HG02973 (cell line): ENCODE data around the gene SYNPO.

Source experiments
- ATAC-seq: cut with Tn5 transposase; IDR thresholded peaks from one replicate; pipeline ENCODE4 v1.9.1; 2021; ENCODE audit warnings: moderate library complexity; ENCODE audit not compliant: unreplicated experiment

The SYNPO gene

GRCh38 chr5:150640311-150641005 lies at the start of gene SYNPO:
Gene SYNPO (plus strand): TSS chr5:150640660. CDS start chr5:150648276, 7,616 bp downstream.
- ATAC-seq, result no peak

GRCh38 chr5:150590979-150591695 lies 49.3 kb upstream of the SYNPO start:
- no peak for ATAC-seq

- ATAC-seq, result no peak
Observed at GRCh38 chr5:150593593-150593992, 46.9 kb upstream of the SYNPO start.

- no peak for ATAC-seq
Observed at GRCh38 chr5:150593996-150594395, 46.5 kb upstream of the SYNPO start.

- ATAC-seq, result no peak
Observed at GRCh38 chr5:150595466-150596031, 44.9 kb upstream of the SYNPO start.

- ATAC-seq, result no peak
Observed at GRCh38 chr5:150596313-150596712, 44.1 kb upstream of the SYNPO start.

- no peak for ATAC-seq
Observed at GRCh38 chr5:150596826-150597225, 43.6 kb upstream of the SYNPO start.

- no peak for ATAC-seq
Observed at GRCh38 chr5:150598006-150598405, 42.5 kb upstream of the SYNPO start.

GRCh38 chr5:150598821-150599273 lies 41.6 kb upstream of the SYNPO start:
- ATAC-seq, result no peak

GRCh38 chr5:150599281-150599680 lies 41.2 kb upstream of the SYNPO start:
- ATAC-seq, result no peak

GRCh38 chr5:150599917-150600511 lies 40.4 kb upstream of the SYNPO start:
- no peak for ATAC-seq

GRCh38 chr5:150600616-150601490 lies 39.6 kb upstream of the SYNPO start:
- ATAC-seq, result no peak

GRCh38 chr5:150601491-150602345 lies 38.7 kb upstream of the SYNPO start:
- no peak for ATAC-seq

- no peak for ATAC-seq
Observed at GRCh38 chr5:150603052-150603451, 37.4 kb upstream of the SYNPO start.

- ATAC-seq, result no peak
Observed at GRCh38 chr5:150603491-150603890, 37.0 kb upstream of the SYNPO start.

GRCh38 chr5:150604010-150604409 lies 36.5 kb upstream of the SYNPO start:
- ATAC-seq, result no peak

- no peak for ATAC-seq
Observed at GRCh38 chr5:150604894-150605440, 35.5 kb upstream of the SYNPO start.

- no peak for ATAC-seq
Observed at GRCh38 chr5:150605546-150605945, 34.9 kb upstream of the SYNPO start.

- ATAC-seq, result no peak
Observed at GRCh38 chr5:150606476-150606875, 34.0 kb upstream of the SYNPO start.
